Liver (tissue), 3 donors: Measurements from ENCODE around the gene CTTNBP2.

ENCODE experiments used
- EGR1 ChIP-seq, 2 donors: IDR thresholded peaks; 2 replicates each; pipeline ENCODE4 v1.6.1; 2016 to 2018; ENCODE audit warnings: antibody characterized with exemption in 2 of 2, low read depth in 2 of 2
- JUND ChIP-seq, 2 donors: IDR thresholded peaks; 2 replicates each; pipeline ENCODE4 v1.6.1; 2016; ENCODE audit warnings: antibody characterized with exemption in 2 of 2
- SP1 ChIP-seq: IDR thresholded peaks from 2 replicates; pipeline ENCODE4 v1.6.1; 2018; ENCODE audit warnings: antibody characterized with exemption, mild to moderate bottlenecking
- YY1 ChIP-seq: IDR thresholded peaks from 2 replicates; pipeline ENCODE4 v1.6.1; 2016; ENCODE audit warnings: antibody characterized with exemption, mild to moderate bottlenecking
- ZBTB33 ChIP-seq: IDR thresholded peaks from 2 replicates; pipeline ENCODE4 v1.6.1; 2016; ENCODE audit warnings: antibody characterized with exemption
- TF ChIP-seq, protein P1 (sequence below): fragments of 150-350 bp; IDR thresholded peaks from 2 replicates; pipeline ENCODE4 v1.5.1; 2017; ENCODE audit warnings: improper control_type of control experiment, low read depth, low read length; ENCODE audit not compliant: missing input control
- donor health status: healthy.
- donor health status: healthy.

- TF ChIP-seq, protein P1, sequence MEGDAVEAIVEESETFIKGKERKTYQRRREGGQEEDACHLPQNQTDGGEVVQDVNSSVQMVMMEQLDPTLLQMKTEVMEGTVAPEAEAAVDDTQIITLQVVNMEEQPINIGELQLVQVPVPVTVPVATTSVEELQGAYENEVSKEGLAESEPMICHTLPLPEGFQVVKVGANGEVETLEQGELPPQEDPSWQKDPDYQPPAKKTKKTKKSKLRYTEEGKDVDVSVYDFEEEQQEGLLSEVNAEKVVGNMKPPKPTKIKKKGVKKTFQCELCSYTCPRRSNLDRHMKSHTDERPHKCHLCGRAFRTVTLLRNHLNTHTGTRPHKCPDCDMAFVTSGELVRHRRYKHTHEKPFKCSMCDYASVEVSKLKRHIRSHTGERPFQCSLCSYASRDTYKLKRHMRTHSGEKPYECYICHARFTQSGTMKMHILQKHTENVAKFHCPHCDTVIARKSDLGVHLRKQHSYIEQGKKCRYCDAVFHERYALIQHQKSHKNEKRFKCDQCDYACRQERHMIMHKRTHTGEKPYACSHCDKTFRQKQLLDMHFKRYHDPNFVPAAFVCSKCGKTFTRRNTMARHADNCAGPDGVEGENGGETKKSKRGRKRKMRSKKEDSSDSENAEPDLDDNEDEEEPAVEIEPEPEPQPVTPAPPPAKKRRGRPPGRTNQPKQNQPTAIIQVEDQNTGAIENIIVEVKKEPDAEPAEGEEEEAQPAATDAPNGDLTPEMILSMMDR, result no peak
- TF ChIP-seq ZBTB33 (no peak), SP1 (no peak), JUND (IDR thresholded peaks at IDR 0.05) (no peak), EGR1 (IDR thresholded peaks at IDR 0.05; ENCODE audit: low read depth in 2 of 2) (no peak), YY1 (no peak)
Observed at GRCh38 chr7:117825132-117825531, 48.1 kb downstream of the CTTNBP2 start.
